GM21576 (cell line): ENCODE measurements around the gene PCK2.

Source experiments
- ATAC-seq: cut with Tn5 transposase; IDR thresholded peaks from one replicate; pipeline ENCODE4 v1.9.1; 2021; ENCODE audit warnings: mild to moderate bottlenecking, moderate library complexity; ENCODE audit not compliant: unreplicated experiment

Gene PCK2

DNA sequence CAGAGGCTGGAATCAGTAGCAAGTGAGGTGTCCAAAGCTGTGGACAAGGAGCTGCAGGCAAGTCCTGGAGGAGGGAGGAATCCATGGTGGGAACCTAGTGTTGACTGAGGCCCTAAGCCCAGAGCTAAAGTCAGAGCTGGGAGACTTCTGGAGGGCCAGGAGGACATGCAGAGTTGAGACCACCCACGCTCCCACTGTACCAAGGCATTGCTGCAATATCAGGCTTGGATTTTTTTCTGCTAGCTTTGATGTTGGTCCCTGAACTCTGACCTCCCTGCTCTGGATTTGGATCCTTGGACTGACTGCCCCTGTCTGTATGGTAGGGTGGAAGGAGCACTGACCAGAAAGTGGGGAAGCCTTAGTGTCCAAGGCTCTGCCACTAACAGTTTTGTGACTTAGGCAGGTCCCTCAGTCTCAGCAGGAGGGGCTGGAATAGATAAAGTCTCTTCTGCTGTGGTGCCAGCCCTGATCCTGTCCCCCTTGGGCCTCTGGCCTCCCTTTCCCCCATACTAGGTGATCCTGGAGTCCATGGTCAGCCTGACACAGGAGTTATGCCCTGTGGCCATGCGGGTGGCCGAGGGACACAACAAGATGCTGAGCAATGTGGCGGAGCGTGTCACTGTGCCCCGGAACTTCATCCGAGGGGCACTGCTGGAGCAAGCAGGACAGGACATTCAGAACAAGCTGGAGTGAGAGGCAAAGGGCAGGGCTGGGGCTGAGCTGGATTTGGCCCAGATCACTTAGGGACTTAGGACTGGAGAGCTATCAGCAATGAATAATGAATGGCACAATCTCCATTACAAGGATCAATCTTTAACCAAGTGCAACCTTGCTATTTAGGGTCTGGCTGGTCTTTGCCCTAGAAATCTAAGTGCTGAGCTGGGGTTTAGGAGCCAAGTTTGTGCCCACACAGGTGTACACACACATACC, 32.9 kb upstream of the PCK2 start:
- ATAC-seq, result no peak

DNA sequence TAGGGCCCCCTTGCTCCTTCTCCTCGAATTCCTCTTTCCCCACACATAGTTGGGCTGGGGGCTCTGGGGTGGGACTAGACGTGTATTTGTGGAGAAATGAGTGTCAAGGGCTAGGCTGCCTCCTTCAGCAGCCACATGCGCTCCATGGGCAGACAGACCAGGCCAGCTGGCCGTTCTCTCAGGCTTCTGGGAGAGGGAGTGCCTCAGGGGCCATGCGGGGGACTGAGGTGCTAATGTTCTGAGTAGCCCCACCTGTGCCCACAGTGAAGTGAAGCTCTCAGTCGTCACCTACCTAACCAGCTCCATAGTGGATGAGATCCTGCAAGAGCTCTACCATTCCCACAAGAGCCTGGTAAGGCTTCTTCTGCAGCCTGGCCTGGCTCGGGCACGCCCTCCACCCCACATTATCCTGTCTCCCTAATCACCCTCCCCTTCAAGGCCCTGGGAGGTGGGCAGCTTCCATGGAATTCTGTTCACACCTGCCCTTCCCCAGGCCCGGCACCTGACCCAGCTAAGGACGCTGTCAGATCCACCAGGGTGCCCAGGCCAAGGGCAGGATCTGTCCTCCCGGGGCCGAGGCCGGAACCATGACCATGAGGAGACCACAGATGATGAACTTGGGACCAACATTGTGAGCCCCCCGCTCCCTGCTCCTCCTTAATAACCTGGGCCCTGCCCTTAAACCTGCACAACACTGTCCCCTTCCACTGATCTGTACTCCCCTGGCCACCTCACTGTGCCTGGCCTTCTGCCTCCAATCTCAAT, 31.7 kb upstream of the PCK2 start:
- ATAC-seq, result no peak

DNA sequence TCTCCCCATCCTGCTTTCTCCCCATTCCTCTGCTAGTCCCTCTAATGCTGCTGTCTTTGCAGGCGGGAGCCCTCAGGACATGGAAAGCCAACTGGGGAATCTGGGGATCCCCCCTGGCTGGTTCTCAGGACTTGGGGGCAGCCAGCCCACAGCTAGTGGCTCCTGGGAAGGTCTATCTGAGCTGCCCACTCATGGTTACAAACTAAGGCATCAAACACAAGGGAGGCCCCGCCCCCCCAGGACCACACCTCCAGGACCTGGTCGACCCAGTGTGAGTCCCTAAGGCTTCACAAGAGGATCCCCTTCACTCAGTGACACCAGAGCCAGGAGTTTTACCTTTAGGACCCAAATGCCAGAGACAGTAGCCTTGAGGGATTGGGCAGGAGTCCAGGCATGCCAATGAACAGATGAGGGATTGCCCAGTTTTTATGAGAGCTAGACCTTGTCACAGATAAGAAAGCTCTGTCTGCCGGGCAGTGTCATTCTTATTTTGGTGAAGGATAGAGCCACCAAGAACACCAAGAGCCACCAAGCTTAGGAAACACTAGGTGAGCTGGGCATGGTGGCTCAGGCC, 30.8 kb upstream of the PCK2 start:
- ATAC-seq, result no peak

DNA sequence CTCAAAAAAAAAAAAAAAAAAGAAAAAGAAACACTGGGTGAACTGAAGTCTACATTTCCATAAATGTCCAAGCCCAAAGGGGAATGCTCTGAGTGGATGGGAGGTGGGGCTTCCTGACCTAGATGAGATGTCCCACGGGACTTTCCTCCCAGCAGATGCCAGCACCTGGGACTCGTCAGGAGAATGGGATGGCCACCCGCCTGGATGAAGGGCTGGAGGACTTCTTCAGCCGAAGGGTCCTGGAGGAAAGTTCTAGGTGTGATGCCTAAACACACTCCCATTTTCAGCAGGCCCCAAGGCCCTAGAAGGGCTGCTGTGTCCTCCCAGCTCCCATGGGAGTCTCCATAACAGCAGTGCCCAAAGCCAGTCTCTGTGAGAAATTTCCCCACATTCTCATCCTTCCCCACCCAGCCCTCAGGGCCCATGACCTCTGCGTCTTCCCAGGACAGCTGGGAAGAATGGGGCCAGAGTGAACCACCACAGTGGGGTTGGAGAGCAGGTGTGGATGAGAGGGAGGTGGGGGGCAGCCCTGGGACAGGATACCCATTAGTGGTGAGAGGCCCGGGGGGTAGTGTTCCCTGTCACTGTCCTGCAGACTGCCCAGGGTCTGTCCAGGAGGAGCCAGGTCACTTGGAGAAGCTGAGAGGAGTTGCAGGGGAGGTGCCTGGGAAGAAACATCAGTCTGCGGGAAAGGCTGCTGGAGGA, 29.9 kb upstream of the PCK2 start:
- no peak for ATAC-seq

DNA sequence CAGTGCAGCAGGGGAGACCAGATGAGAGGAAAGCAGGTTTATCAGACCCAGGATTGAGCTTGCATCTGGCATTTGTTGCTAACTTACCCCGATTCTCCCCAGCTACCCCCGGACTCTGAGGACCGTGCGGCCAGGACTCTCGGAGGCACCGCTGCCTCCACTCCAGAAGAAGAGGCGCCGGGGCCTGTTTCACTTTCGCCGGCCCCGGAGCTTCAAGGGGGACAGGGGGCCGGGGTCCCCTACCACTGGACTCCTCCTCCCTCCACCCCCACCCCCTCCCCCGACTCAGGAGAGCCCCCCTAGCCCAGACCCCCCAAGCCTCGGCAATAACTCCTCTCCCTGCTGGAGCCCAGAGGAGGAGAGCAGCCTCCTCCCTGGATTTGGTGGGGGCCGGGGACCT, 29.3 kb upstream of the PCK2 start:
- no peak for ATAC-seq

DNA sequence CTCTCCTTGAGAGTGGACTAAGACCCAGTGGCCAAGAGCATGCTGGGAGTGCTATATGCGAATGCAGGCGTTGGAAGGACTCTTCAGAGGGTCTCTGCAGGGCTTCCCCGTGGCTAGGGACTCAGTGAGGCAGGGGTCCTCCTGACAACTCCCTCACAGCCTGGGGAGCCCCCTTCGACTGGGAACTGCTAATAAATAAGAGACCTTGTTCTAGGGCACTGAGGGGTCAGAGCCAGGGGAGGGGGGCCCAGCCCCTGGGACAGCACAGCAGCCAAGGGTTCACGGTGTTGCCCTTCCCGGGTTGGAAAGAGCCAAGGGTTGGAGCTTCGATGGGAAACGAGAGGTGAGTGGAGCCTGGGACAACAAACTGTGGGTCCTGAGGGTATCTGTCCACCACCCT, 28.7 kb upstream of the PCK2 start:
- ATAC-seq, result no peak

DNA sequence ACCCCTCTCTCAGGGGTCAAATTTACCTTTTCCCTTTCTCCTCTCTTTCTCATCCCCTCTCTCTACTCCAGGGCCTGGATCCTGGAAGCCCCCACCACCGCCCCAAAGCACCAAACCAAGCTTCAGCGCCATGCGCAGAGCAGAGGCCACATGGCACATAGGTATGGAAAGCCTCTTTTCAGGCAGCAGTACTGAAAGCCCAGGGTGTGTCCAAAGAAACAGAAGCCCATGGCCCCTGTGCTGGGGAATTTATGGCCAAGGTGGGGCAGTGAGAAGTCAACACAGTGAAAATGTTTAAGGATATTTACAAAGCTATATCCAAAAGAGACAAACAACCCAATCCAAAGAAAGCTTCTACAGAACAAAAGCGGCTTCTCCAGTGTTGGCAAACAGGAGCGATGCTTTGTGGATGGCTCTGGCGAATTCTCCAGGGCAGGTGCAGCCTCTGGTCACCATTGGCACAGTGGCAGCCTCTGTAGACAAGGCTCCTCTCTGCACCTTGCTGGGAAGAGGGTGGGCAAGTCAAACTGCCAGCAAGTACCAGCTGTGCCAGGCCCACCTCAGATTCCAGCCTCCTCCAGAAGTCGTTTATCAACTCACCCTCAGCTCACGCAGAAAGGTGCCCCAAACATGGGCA, 27.5 kb upstream of the PCK2 start:
- ATAC-seq, result no peak

DNA sequence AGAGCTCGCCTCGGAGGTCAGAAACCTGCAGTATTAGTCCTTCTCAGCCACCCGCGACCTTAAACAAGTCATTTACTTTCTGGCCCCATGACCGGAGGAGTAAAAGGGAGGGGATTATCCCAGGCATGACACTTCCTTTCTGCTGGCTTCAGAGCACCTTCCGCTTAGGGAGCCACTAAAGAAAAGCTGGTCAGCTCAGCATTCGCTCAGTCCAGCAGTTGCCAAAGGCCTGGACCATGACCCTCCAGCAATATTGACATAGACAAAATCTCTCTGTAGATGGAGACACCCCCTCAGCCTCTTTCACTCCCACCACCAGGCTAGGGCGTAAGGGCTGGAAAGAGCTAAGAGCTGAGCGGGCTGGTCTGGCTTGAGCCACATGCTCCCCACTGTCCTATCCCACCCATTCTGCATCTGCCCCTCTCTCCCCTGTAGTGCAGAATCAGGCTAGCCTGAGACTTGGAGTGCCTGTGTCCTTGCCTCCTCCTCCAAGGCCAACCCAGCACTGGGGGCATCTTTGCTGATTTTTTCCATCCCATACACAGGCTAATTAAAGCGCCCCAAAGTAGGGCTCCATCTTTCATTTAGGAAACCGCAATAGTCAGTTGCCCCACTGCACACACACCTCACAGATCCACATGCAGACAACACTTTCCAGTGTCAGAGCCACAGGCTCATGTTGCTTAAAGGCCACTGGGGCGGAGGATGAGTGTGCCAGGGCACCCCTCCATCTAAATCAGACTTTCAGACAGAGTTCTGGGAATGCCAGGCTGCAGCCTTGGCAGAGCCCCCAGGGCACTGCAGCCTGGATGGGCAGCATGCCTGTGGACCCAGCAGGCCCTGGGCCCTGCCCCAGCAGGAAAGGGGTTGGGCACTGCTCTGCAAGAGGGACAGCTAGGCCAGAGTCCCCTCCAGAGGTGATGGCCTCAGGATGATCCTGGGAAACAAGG, 26.7 kb upstream of the PCK2 start:
- no peak for ATAC-seq

DNA sequence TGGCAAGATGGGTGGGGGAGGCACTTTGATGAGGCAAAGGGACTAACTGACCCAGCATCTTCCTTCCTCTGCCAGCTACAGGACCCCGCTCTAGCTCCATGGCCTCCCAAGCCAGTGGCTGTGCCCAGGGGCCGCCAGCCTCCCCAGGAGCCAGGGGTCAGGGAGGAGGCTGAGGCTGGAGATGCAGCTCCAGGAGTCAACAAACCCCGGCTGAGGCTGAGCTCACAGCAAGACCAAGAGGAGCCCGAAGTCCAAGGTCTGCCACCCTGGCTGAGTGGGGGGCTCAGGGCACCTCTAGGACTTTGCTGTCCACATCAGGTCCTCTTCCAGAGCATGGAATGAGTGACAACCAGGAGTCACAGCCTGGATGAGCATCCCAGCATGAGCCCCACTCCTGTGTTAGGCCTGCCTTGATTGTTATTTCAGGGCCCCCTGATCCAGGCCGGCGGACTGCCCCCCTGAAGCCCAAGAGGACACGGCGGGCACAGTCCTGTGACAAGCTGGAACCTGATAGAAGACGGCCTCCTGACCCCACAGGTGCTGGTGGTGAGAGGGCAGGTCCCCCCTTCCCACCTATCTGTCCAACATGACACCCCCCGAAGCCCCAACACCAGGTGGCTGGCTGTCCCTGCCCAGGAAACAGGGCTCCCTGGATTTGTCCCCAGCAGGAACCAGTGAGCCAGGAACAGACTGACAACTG, 25.2 kb upstream of the PCK2 start:
- ATAC-seq, result no peak

DNA sequence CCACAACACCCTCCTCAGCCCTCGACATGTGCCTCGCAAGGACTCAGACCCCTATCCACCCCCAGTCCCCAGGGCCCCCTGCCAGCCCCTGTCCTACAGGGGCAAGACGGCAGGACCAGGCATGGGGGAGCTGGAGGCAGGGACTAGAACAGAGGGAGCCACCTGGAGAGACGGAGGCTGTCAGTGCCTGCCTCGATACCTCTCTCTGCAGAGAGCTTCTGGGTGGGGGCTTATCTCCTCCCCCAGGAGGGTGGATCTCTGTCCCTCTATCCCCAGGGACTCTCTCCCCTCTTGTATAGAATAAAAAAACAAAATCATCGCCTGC, 24.7 kb upstream of the PCK2 start:
- no peak for ATAC-seq

DNA sequence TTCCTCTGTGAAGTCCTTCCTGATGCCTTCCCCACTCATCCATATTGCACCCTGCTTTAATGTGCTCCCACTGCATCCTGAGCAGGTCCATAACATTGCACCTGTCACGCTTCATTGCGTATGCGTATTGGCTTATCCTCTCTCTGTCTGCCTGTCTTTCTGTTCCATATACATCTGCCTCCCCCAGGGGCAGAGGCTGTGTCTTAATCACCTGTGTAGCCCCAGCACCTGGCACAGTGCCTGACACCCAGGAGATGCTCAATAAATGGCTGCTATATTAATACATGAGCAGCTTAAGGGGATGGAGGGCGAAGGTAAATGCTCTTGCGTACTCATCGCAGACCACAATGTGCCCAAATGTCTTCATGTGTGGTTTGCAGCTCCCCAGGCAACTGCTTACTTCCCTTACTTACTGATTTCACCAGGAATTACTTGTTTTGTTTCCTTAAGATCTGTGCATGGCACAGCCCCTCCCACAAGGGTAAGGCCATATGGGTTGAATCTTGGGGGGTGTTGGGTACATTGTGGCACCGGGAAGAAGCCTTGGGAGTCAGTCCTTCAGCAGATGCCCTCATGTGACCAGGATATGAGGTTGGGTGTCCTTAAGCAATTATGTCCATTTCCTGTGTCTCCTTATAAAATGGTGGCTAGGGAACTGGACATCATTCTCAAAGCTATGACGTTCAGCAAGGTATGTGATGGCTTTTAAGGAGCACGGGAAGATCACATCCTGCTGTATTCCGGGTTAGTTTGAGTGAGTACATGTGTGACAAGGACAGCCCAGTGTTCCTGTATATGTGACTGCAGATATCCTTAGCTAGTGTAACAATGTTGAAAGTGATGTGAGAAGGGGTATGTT, 23.6 kb upstream of the PCK2 start:
- ATAC-seq, result no peak

DNA sequence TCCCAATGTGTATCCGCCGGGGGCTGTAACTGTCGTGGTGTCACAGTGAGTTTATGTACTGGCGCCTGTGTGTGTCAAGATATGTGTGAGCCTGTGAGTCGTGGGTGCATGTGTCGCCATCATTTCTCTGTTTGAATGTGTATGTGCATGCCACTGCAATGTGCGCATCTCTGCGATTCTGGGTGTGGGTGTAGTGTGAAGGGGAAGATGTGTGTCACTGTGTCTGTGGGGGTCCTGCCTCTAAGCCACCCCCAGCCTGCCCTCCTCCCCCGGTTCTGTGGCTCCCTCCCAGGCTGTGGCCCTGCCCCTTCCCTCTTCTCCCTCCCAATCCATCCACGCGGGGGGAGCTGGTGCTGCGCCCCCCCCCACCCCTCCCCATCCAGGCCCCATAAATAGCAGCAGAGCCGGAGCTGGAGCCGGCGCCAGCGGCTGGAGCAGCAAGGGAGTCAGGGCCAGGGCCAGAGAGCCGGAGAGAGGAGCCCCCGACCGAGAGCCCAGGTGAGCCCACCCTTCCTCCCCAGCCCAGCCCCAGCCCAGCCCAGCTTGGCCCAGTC, 22.9 kb upstream of the PCK2 start, which contains the start of gene CPNE6:
Gene CPNE6, plus strand, starts transcription at position 419 of the 554 bp plus-strand sequence. CDS start 1,375 bp downstream, outside the sequence.
- no peak for ATAC-seq

DNA sequence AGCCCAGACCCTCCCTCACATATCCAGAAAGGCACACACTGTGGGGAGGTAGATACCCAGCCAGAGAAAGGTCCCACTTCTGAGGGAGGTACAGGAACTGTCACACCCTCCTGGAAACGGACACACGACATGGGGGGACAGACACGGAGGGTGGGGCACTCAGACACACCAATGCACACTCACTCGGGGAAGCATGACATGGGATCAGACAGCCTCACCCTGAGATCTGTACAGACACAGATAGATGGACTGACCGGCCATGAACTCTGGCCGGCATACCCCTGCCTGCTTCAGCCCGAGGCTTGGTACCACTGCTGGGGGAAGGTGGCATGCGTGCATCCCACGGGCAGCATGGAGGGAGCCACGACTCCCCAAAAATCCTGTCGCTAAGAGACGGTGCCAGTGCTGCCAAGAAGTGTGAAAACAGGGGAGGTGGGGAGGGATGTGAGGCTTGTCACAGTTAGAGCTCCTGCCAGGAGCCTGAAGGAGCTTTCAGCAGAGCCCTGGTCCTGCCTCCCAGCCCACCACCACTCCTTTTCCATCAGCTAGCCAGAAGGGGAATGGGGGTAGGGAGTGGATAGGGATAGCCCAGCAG, 22.2 kb upstream of the PCK2 start:
- ATAC-seq, result no peak

DNA sequence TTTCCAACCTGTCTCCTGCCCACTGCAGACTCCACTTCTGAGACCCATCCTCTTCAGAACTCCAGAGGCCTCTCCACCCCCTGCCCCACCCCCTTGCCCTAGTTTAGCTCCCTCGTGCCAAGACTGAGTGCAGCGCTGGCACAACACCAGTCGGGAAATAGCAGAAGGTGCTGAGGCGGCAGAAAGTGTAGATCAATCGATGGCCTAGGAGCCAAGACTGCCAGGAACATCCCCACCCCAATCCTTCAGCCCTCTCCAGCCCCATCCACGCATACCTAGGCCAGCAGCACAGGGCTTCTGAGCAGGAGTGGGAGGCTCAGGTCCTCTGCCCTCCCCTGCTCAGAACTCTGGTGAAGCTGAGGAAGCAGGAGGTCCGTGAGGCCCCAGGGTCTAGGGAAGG, 21.7 kb upstream of the PCK2 start:
- no peak for ATAC-seq

DNA sequence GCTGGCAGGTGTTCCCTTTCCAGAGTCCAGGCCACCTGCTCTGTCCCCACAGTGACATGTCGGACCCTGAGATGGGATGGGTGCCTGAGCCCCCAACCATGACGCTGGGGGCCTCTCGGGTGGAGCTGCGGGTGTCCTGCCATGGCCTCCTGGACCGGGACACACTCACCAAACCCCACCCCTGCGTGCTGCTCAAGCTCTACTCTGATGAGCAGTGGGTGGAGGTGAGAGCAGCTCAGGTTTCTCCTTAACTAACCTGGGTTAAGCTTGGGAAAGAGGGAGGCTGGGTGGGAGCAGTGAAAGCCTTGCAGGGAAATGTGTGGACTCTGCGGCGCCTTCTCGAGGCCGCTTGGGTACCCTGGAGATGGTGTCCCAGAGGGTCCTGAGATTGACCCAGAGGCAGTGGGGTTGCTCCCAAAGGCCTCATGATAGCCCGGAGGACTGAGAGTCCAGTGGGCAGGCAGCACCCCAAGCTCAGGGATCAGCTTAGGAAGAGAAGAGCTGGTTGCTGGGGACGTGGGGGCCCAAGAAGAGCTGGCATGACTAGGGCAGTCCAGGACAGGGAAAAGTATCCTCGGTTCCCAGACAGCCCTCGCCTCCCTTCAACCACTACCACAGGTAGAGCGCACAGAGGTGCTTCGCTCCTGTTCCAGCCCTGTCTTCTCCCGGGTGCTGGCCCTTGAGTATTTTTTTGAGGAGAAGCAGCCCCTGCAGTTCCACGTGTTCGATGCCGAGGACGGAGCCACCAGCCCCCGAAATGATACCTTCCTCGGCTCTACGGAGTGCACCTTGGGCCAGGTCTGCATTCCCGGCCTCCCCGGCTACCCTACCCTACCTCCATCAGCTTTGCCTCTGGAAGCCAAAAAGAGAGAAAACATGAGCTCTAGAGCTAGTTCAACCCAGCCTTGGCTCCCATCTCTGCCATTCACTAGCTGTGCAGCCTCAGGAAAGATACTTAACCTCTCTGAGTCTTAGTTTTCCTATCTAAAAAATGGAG, 20.9 kb upstream of the PCK2 start:
- no peak for ATAC-seq
